G401.6 (cell line): ENCODE measurements around the gene PRR20G.
"Not testable (repeated sequence)": the region's sequence is repeated elsewhere in the genome, so short reads cannot be mapped to it uniquely, and the experiment has no call there.

Source experiments
- FAIRE-seq: peaks from 2 replicates; lab custom pipeline; 2012; peaks lifted over from hg19 to GRCh38; lab: Jason Lieb, UNC

The PRR20G gene

GRCh38 chr3:127287840-127288239 lies at the start of gene PRR20G:
TSS of gene PRR20G (minus strand) at chr3:127288046. CDS start at chr3:127287365, 681 bp downstream.
- no peak for FAIRE-seq

- FAIRE-seq = no peak
These were observed 49.2 kb upstream of the PRR20G start for GRCh38 chr3:127337001-127337400.

GRCh38 chr3:127336101-127336500 lies 48.3 kb upstream of the PRR20G start:
- no peak for FAIRE-seq

- no peak for FAIRE-seq
These were observed 42.5 kb upstream of the PRR20G start for GRCh38 chr3:127330385-127330784.

GRCh38 chr3:127329631-127330285 lies 41.9 kb upstream of the PRR20G start:
- no peak for FAIRE-seq

GRCh38 chr3:127328421-127328820 lies 40.6 kb upstream of the PRR20G start:
- no peak for FAIRE-seq

GRCh38 chr3:127326341-127326740 lies 38.5 kb upstream of the PRR20G start:
- no peak for FAIRE-seq

- FAIRE-seq = no peak
These were observed 37.7 kb upstream of the PRR20G start for GRCh38 chr3:127325629-127325961.

- no peak for FAIRE-seq
These were observed 37.2 kb upstream of the PRR20G start for GRCh38 chr3:127324913-127325628.

GRCh38 chr3:127324076-127324475 lies 36.2 kb upstream of the PRR20G start:
- no peak for FAIRE-seq

GRCh38 chr3:127323581-127323980 lies 35.7 kb upstream of the PRR20G start:
- FAIRE-seq = no peak

- FAIRE-seq = no peak
These were observed 33.5 kb upstream of the PRR20G start for GRCh38 chr3:127321371-127321770.

- FAIRE-seq = no peak
These were observed 32.8 kb upstream of the PRR20G start for GRCh38 chr3:127320529-127321121.

GRCh38 chr3:127316685-127317084 lies 28.8 kb upstream of the PRR20G start:
- no peak for FAIRE-seq

GRCh38 chr3:127312818-127313217 lies 25.0 kb upstream of the PRR20G start:
- FAIRE-seq = no peak

GRCh38 chr3:127308821-127309220 lies 21.0 kb upstream of the PRR20G start:
- FAIRE-seq = not testable (repeated sequence)

- FAIRE-seq = no peak
These were observed 20.1 kb upstream of the PRR20G start for GRCh38 chr3:127307916-127308315.

GRCh38 chr3:127307112-127307835 lies 19.4 kb upstream of the PRR20G start:
- FAIRE-seq = no peak

- FAIRE-seq = no peak
These were observed 18.7 kb upstream of the PRR20G start for GRCh38 chr3:127306361-127307111.

- no peak for FAIRE-seq
These were observed 17.7 kb upstream of the PRR20G start for GRCh38 chr3:127305499-127306060.

- FAIRE-seq = no peak
These were observed 16.4 kb upstream of the PRR20G start for GRCh38 chr3:127304121-127304744.
